Renal cortex interstitium (tissue), 3 donors: ENCODE measurements around the gene PRLHR. TPM values are rescaled to one million over a fixed set of nuclear protein-coding genes. Genes with fewer than 3 reads are reported as not detected.

ENCODE experiments used
- polyA plus RNA-seq, 3 donors: library from polyadenylated mRNA; unstranded; fragments of 120-200 nt; gene quantifications; one replicate each; pipeline ENCODE4 v1.2.1, GENCODE V29; 2013; ENCODE audit not compliant: insufficient read length in 3 of 3

PRLHR gene
- polyA plus RNA-seq, 3 donors: not detected

Other genes starting within 250 kb of the PRLHR start
- gene CACUL1, start 159.3 kb upstream of the PRLHR start, polyA plus RNA-seq: 10 to 100 TPM; 24.5 to 39.6 (median 31.6) TPM